NCI-H2081 (cell line): ENCODE results near the gene ZFP1.

ENCODE experiments used
- DNase-seq, 2 experiments: peaks; one replicate each; lab custom pipeline; 2025; lab: John Stamatoyannopoulos, UW

Gene ZFP1

GRCh38 chr16:75160386-75160785, 12.1 kb downstream of the ZFP1 start:
- DNase-seq, result no peak

GRCh38 chr16:75169899-75170405, 21.6 kb downstream of the ZFP1 start:
- DNase-seq, result no peak

GRCh38 chr16:75172578-75172977, 24.3 kb downstream of the ZFP1 start:
- no peak for DNase-seq

- no peak for DNase-seq
These were observed 26.8 kb downstream of the ZFP1 start for GRCh38 chr16:75175074-75175473.

- DNase-seq, result no peak
These were observed 28.6 kb downstream of the ZFP1 start for GRCh38 chr16:75176926-75177325.

- no peak for DNase-seq
These were observed 30.9 kb downstream of the ZFP1 start for GRCh38 chr16:75179208-75179607.

- DNase-seq, result no peak
These were observed 33.3 kb downstream of the ZFP1 start for GRCh38 chr16:75181630-75182029.

- no peak for DNase-seq
These were observed 40.6 kb downstream of the ZFP1 start for GRCh38 chr16:75188832-75189477.

- DNase-seq, result no peak
These were observed 41.4 kb downstream of the ZFP1 start for GRCh38 chr16:75189638-75190245.

- DNase-seq, result no peak
These were observed 44.4 kb downstream of the ZFP1 start for GRCh38 chr16:75192606-75193264.

GRCh38 chr16:75193265-75193650, 44.9 kb downstream of the ZFP1 start:
- no peak for DNase-seq

- no peak for DNase-seq
These were observed 45.6 kb downstream of the ZFP1 start for GRCh38 chr16:75193730-75194444.

- no peak for DNase-seq
These were observed 47.8 kb downstream of the ZFP1 start for GRCh38 chr16:75195811-75196790.

GRCh38 chr16:75196836-75197235, 48.5 kb downstream of the ZFP1 start:
- DNase-seq, result no peak

GRCh38 chr16:75197522-75198134, 49.3 kb downstream of the ZFP1 start:
- DNase-seq, result no peak

- no peak for DNase-seq
These were observed 49.8 kb downstream of the ZFP1 start for GRCh38 chr16:75198135-75198600.

GRCh38 chr16:75202069-75202590, 53.8 kb downstream of the ZFP1 start:
- no peak for DNase-seq

- DNase-seq, result no peak
These were observed 54.8 kb downstream of the ZFP1 start for GRCh38 chr16:75203096-75203495.

GRCh38 chr16:75203667-75204409, 55.5 kb downstream of the ZFP1 start:
- DNase-seq, result no peak

- no peak for DNase-seq
These were observed 56.1 kb downstream of the ZFP1 start for GRCh38 chr16:75204410-75204758.
